IPS DF 6.9 (cell line): ENCODE results near the gene SLC25A6.
"Not testable (repeated sequence)": the region's sequence is repeated elsewhere in the genome, so short reads cannot be mapped to it uniquely, and the experiment has no call there.

Experiments used
- DNase-seq: peaks from one replicate; pipeline ENCODE4 v3.0.0-alpha.2; 2013; ENCODE audit warnings: low read depth, low spot score
- H3K27ac ChIP-seq: one replicate; pipeline ENCODE4 v1.5.1; 2013; ENCODE audit warnings: low read length, control low read depth
- H3K27me3 ChIP-seq: 2 replicates; pipeline ENCODE4 v1.6.1; 2013; ENCODE audit warnings: mild to moderate bottlenecking, low read length; ENCODE audit not compliant: control insufficient read depth, insufficient read depth
- H3K36me3 ChIP-seq: 2 replicates; pipeline ENCODE4 v1.6.1; 2013; ENCODE audit warnings: low read length; ENCODE audit not compliant: control insufficient read depth, insufficient read depth
- H3K4me1 ChIP-seq: 2 replicates; pipeline ENCODE4 v1.6.1; 2013; ENCODE audit warnings: low read length; ENCODE audit not compliant: control insufficient read depth, insufficient read depth
- H3K4me3 ChIP-seq: 2 replicates; pipeline ENCODE4 v1.5.1; 2013; ENCODE audit warnings: mild to moderate bottlenecking, low read length
- H3K9me3 ChIP-seq: 2 replicates; pipeline ENCODE4 v1.6.1; 2013; ENCODE audit warnings: low read length, inconsistent platforms; ENCODE audit not compliant: control insufficient read depth, insufficient read depth
- WGBS: extraction: QIAGEN DNeasy Blood & Tissue Kit; methylation state at CpG from one replicate; pipeline ENCODE4 v1.1.7; 2013; ENCODE audit warnings: mixed read lengths, missing lambda C conversion rate; ENCODE audit not compliant: insufficient read length, insufficient coverage; 5-methylcytosine and 5-hydroxymethylcytosine counted together

Gene SLC25A6

DNA sequence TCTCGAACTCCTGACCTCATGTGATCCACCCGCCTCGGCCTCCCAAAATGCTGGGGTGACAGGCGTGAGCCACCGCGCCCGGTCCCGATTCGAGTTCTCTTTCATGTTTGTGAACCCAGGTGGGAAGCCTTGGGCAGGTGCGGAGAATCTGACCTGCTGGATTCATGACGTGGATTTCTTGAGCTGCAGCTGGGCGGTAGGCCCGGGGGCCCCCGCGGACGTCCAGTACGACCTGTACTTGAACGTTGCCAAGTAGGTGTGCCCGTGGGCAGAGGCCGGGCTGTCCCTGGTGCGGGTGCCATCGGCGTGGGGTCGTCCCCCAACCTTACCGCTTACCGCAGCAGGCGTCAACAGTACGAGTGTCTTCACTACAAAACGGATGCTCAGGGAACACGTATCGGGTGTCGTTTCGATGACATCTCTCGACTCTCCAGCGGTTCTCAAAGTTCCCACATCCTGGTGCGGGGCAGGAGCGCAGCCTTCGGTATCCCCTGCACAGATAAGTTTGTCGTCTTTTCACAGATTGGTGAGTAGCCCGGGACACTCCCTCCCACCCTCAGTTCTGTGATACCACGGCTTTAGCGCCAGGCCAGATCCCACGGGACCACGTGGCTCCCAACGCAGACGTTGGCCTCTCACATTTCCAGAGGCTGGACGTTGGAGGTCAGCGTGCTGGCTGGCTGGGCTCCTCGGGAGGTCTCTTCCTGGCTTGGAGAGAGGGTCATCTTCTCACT, 39.8 kb downstream of the SLC25A6 start:
- no CpG with 5 or more reads among the region's 49 CpGs for WGBS
- no peak for DNase-seq
- Histone ChIP-seq H3K4me3 (no peak overlapping the region), H3K4me1 (peaks cover 5% of the 10 kb centered on the region), H3K27ac (no peak overlapping the region), H3K27me3 (no peaks in the 10 kb centered on the region), H3K9me3 (no peaks in the 10 kb centered on the region), H3K36me3 (no peaks in the 10 kb centered on the region)

DNA sequence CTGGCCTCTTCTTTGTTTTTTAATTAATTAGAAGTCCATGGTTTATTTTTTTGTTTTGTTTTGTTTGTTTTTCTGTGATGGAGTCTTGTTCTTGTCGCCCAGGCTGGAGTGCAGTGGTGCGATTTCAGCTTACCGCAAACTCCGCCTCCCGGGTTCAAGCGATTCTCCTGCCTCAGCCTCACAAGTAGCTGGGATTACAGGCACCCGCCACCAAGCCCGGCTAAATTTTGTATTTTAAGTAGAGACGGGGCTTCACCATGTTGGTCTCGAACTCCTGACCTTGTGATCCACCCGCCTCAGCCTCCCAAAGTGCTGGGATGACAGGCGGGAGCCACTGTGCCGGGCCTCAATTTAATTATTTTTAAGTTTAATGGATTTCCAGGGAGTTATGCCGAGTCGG, 42.3 kb downstream of the SLC25A6 start:
- H3K27ac ChIP-seq, H3K27me3 ChIP-seq, H3K9me3 ChIP-seq, H3K4me3 ChIP-seq, H3K36me3 ChIP-seq, H3K4me1 ChIP-seq, DNase-seq: not testable (repeated sequence)
- WGBS = no CpG with 5 or more reads among the region's 15 CpGs

DNA sequence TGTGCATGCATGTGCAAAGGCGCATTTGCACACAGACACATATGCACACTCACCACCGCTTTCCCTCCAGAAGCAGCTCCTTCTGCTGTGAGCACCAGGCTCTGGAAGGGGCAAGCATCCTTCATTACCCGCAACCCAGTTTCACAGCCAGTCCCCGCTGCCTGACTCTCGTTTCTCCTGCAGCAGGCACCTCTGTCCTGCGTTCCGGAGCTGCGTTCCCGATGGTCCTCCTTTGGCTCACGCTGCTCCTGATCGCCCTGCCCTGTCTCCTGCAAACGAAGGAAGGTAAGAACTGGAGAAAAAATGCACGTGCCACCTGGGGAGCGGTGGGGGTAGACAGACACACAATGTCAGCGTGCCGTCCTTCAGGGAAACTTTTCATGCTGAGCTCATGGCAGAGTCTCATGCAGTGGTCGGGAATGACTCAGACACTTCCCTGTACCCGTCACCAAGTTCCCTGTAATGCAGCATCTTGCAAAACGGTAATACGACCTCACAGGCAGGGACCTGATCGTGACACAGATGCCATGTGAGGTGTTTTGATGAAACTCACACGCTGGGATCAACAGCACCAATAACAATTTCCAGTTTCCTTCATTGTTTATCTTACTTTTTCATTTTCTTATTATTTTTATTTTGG, 50.2 kb downstream of the SLC25A6 start:
- Histone ChIP-seq H3K27me3 (no peaks in the 10 kb centered on the region), H3K4me3 (no peak overlapping the region), H3K4me1 (no peaks in the 10 kb centered on the region), H3K36me3 (no peaks in the 10 kb centered on the region), H3K27ac (no peak overlapping the region), H3K9me3 (no peaks in the 10 kb centered on the region)
- WGBS = no CpG with 5 or more reads among the region's 22 CpGs
- no peak for DNase-seq

DNA sequence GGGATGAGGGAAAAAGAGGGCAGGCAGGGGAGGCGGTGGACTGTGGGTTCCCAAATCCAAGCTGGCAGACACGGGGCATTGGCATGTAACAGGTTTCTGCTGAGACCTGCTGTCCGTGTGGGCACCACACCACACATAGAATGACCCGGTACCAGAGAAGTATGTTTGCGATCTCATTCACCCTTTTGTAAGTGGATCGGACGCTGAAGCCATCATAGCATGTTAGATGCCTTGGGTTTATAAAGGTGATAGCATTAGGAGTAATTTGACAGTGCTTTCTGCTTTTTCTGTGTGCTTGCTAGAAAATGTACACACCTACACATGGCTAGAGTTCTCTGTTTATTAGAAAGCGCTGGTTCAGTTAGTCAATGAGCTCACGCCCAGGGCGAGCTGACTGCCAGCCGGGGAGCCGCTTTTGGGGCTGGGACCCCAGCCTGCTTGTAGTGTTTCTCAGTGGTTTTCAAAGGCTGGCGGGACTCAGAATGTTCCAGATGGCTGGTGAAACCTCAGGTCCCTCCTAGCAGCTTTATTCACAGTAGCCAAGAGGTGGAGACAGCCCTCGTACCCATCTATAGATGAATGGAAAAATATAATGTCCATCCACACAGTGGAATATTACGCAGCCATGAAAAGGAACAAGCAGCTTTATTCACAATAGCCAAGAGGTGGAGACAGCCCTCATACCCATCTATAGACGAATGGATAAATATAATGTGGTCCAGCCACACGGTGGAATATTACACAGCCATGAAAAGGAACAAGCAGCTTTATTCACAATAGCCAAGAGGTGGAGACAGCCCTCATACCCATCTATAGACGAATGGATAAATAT, 54.7 kb downstream of the SLC25A6 start:
- Histone ChIP-seq H3K9me3 (no peaks in the 10 kb centered on the region), H3K27me3 (no peaks in the 10 kb centered on the region), H3K36me3 (no peaks in the 10 kb centered on the region), H3K4me1 (no peaks in the 10 kb centered on the region), H3K27ac (no peak overlapping the region), H3K4me3 (no peak overlapping the region)
- no peak for DNase-seq
- WGBS = no CpG with 5 or more reads among the region's 18 CpGs

DNA sequence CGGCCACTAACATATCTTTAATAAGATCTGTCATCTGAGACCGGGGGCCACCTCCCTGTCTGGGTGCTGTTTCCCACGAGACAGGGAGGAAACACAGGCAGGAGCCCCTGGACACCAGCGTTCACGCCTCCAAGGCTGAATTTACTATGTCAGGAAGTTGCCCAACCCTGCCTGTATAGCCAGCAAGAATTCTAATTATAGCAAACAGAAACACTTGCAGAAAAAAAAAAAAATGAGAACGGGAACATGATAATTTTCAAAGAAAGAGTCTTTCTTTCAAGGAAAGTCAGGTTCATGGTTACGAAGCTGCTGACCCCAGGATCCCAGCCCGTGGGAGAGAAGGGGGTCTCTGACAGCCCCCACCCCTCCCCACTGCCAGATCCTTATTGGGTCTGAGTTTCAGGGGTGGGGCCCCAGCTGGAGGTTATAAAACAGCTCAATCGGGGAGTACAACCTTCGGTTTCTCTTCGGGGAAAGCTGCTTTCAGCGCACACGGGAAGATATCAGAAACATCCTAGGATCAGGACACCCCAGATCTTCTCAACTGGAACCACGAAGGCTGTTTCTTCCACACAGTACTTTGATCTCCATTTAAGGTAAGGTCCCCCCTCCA, 55.5 kb downstream of the SLC25A6 start, which contains the start of gene IL3RA:
Gene IL3RA, plus strand, starts transcription at position 455 of the 613 bp plus-strand sequence. CDS start 4,981 bp downstream, outside the sequence.
- Histone ChIP-seq H3K4me3 (no peak within 1 kb of the TSS), H3K36me3 (no peaks in the 10 kb centered on the region)
- no CpG with 5 or more reads among the region's 14 CpGs for WGBS

More for the DNA sequence above, 55.5 kb downstream of the SLC25A6 start, which contains the start of gene IL3RA:
- Histone ChIP-seq H3K9me3 (no peaks in the 10 kb centered on the region), H3K27me3 (no peaks in the 10 kb centered on the region), H3K4me1 (no peaks in the 10 kb centered on the region), H3K27ac (no peak within 1 kb of the TSS)
- no peak for DNase-seq
